ENCODE measurements around the gene ZNF570.

ZNF570 gene

GRCh38 chr19:37468961-37469777 is at the start of gene ZNF570:
TSS of gene ZNF570 (plus strand) at chr19:37469356. CDS start at chr19:37470355, 999 bp downstream.
- peak; percentile 92 for DNase-seq (ENCODE audit: low read depth)
- H3K4me3 ChIP-seq (ENCODE audit: low read depth, low read length) = peak within 1 kb of the TSS; percentile 71
- TF ChIP-seq CTCF (IDR thresholded peaks at IDR 0.05; ENCODE audit: insufficient read depth, low read depth, low read length, missing control alignments) = no peak

- no peak for DNase-seq (ENCODE audit: low read depth)
- no peak for TF ChIP-seq CTCF (IDR thresholded peaks at IDR 0.05; ENCODE audit: insufficient read depth, low read depth, low read length, missing control alignments)
- no peak overlapping the region for H3K4me3 ChIP-seq (ENCODE audit: low read depth, low read length)
Observed at GRCh38 chr19:37452500-37453245, 16.5 kb upstream of the ZNF570 start.

- H3K4me3 ChIP-seq (ENCODE audit: low read depth, low read length) = peak overlapping the region; percentile 68
- no peak for DNase-seq (ENCODE audit: low read depth)
- TF ChIP-seq CTCF (IDR thresholded peaks at IDR 0.05; ENCODE audit: insufficient read depth, low read depth, low read length, missing control alignments) = no peak
Observed at GRCh38 chr19:37466277-37466797, 2.8 kb upstream of the ZNF570 start.

- H3K4me3 ChIP-seq (ENCODE audit: low read depth, low read length) = peak within 1 kb of the TSS; percentile 68
- DNase-seq (ENCODE audit: low read depth) = peak; percentile 95
- TF ChIP-seq CTCF (IDR thresholded peaks at IDR 0.05; ENCODE audit: insufficient read depth, low read depth, low read length, missing control alignments) = no peak
Observed at GRCh38 chr19:37466798-37467607, 2.2 kb upstream of the ZNF570 start, which contains the start of gene ZNF569. TSS of gene ZNF569 (minus strand) at chr19:37467444. CDS start at chr19:37444921, 22,523 bp downstream.

GRCh38 chr19:37467608-37468090 is 1.5 kb upstream of the ZNF570 start:
- no peak for TF ChIP-seq CTCF (IDR thresholded peaks at IDR 0.05; ENCODE audit: insufficient read depth, low read depth, low read length, missing control alignments)
- peak overlapping the region; percentile 68 for H3K4me3 ChIP-seq (ENCODE audit: low read depth, low read length)
- DNase-seq (ENCODE audit: low read depth) = no peak

- no peak for TF ChIP-seq CTCF (IDR thresholded peaks at IDR 0.05; ENCODE audit: insufficient read depth, low read depth, low read length, missing control alignments)
- no peak overlapping the region; the same call in 1 of the 2 replicates for H3K4me3 ChIP-seq (ENCODE audit: low read depth, low read length)
- DNase-seq (ENCODE audit: low read depth) = no peak
Observed at GRCh38 chr19:37470216-37470615, 1.1 kb downstream of the ZNF570 start.
